ENCODE measurements around the gene RILP.

The RILP gene

DNA sequence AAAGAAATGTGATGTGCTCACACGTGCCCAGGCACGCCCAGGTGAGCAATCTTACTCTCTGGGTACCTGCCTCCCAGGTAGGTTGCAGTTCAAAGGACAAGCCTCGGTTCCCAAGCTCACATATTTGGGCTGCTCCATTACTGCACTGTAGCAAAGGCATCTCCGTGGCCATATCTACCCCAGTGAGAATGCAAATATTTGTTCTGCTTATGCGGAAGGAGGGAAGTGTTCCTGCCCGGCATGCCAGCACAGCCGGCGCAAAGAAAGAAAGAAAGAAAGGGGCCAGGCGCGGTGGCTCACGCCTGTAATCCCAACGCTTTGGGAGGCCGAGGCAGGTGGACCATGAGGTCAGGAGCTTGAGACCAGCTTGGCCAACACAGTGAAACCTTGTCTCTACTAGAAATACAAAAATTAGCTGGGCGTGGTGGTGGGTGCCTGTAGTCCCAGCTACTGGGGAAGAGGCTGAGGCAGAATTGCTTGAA is 51.8 kb downstream of the RILP start:
- no peak for DNase-seq (ENCODE audit: low read depth)

Measured in stimulated activated CD8-positive, alpha-beta memory T cell treated with anti-CD3 and anti-CD28 coated beads, Interleukin-15, amount 100 ng/mL, for 24 hours (primary cell).